Measurements from ENCODE around the gene LVRN.

LVRN gene

GRCh38 chr5:115956957-115957356 is 5.3 kb upstream of the LVRN start:
- no peak for DNase-seq

- DNase-seq: no peak
These were observed 665 bp upstream of the LVRN start for GRCh38 chr5:115961381-115962238.

GRCh38 chr5:115962565-115963402 is 509 bp downstream of the LVRN start:
- no peak for DNase-seq

- no peak for DNase-seq
These were observed 1.3 kb downstream of the LVRN start for GRCh38 chr5:115963566-115963965.

- no peak for DNase-seq
These were observed 6.5 kb downstream of the LVRN start for GRCh38 chr5:115968770-115969169.

- DNase-seq: no peak
These were observed 14.8 kb downstream of the LVRN start for GRCh38 chr5:115977096-115977495.

GRCh38 chr5:115977988-115978387 is 15.7 kb downstream of the LVRN start:
- no peak for DNase-seq

- DNase-seq: no peak
These were observed 16.5 kb downstream of the LVRN start for GRCh38 chr5:115978779-115979178.

GRCh38 chr5:115979201-115980041 is 17.1 kb downstream of the LVRN start:
- no peak for DNase-seq

GRCh38 chr5:115983519-115983918 is 21.2 kb downstream of the LVRN start:
- DNase-seq: no peak

GRCh38 chr5:115985802-115986757 is 23.8 kb downstream of the LVRN start:
- no peak for DNase-seq

GRCh38 chr5:115988002-115988401 is 25.7 kb downstream of the LVRN start:
- DNase-seq: no peak

GRCh38 chr5:115992848-115993350 is 30.6 kb downstream of the LVRN start:
- DNase-seq: no peak

- DNase-seq: no peak
These were observed 33.1 kb downstream of the LVRN start for GRCh38 chr5:115995351-115995750.

- no peak for DNase-seq
These were observed 40.0 kb downstream of the LVRN start for GRCh38 chr5:116002116-116002906.

GRCh38 chr5:116004248-116004647 is 42.0 kb downstream of the LVRN start:
- DNase-seq: no peak

- no peak for DNase-seq
These were observed 47.5 kb downstream of the LVRN start for GRCh38 chr5:116009806-116010205.

- no peak for DNase-seq
These were observed 48.8 kb downstream of the LVRN start for GRCh38 chr5:116011046-116011445.

- DNase-seq: no peak
These were observed 51.0 kb downstream of the LVRN start for GRCh38 chr5:116013207-116013785.

- DNase-seq: no peak
These were observed 51.7 kb downstream of the LVRN start for GRCh38 chr5:116013936-116014335.
